ENCODE measurements around the gene SLC2A4RG. TPM values are rescaled to one million over a fixed set of nuclear protein-coding genes. Genes with fewer than 3 reads are reported as not detected.

The SLC2A4RG gene
- total RNA-seq, 4 donors from 2014 or later, result 36.5 to 98.7 (median 59.9) TPM

DNA sequence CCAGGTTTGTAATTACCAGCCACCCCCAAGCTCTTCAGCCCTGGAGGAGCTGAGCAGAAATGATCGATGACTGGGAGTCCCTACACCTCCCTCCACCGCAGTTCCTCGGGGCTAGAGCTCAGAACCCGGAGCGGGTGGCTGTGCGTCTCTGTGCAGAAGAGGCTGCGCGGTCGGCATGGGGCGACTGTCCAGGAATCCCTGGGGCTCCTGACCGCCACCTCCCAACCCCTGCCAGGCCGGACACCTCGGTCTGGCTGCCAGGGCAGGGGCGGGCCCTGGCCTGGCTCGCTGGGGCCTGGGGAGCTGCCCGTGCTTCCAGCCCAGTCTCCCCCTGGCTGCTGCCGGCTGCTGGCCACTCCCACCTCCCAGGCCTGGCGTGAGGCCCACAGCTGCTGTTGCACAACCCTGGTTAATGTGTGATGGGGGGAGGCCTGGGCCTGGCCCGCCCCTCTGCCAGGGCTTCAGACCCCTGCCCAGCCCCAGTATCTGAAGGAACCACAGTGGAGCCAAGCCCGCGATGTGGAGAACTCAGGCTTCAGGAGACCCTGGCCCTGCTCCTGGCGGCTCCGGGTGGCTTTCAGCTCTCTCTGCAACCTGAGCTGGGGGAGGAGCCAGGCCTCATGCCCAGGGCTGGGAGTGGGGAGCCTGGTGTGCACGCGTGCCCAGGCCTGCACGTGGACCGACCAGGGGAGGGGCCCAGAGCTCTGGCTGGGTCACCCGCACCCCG is 1.2 kb downstream of the SLC2A4RG start:
- TF ChIP-seq, protein P1, sequence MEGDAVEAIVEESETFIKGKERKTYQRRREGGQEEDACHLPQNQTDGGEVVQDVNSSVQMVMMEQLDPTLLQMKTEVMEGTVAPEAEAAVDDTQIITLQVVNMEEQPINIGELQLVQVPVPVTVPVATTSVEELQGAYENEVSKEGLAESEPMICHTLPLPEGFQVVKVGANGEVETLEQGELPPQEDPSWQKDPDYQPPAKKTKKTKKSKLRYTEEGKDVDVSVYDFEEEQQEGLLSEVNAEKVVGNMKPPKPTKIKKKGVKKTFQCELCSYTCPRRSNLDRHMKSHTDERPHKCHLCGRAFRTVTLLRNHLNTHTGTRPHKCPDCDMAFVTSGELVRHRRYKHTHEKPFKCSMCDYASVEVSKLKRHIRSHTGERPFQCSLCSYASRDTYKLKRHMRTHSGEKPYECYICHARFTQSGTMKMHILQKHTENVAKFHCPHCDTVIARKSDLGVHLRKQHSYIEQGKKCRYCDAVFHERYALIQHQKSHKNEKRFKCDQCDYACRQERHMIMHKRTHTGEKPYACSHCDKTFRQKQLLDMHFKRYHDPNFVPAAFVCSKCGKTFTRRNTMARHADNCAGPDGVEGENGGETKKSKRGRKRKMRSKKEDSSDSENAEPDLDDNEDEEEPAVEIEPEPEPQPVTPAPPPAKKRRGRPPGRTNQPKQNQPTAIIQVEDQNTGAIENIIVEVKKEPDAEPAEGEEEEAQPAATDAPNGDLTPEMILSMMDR (IDR thresholded peaks at IDR 0.05), result peak in 1 of 4 experiments; percentile 76
- TF ChIP-seq POLR2A (IDR thresholded peaks at IDR 0.05) (peak; percentile 28 to 43), EP300 (IDR thresholded peaks at IDR 0.05) (no peak), POLR2AphosphoS5 (IDR thresholded peaks at IDR 0.05) (peak; percentile 83)
- Histone ChIP-seq H3K27ac (peak overlapping the region; percentile 69 to 98 (median 96)), H3K4me3 (peak overlapping the region; percentile 64 to 82), H3K36me3 (peaks cover 0 to 49% of the 10 kb centered on the region in 2 donors), H3K4me1 (peaks cover 0 to 57% (median 31%) of the 10 kb centered on the region in 3 donors), H3K27me3 (no peaks in the 10 kb centered on the region), H3K9me3 (no peaks in the 10 kb centered on the region)
- WGBS, 2 donors (ENCODE audit: low coverage in 1 of 2), result no CpG with 5 or more reads among the region's 29 CpGs
- ATAC-seq, result peak; percentile 83

DNA sequence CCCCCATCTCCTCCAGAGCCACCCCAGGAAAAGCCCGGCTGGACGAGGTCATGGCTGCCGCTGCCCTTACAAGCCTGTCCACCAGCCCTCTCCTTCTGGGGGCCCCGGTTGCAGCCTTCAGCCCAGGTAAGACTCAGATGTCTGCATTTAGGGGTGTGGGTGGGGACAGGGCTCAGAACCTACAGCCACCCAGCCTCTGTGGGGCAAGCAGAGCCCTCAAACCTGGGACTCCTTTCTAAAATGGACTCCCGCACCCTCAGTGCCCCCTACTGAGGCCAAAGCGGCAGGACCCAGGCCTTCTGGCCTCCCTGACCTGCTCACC is 1.7 kb downstream of the SLC2A4RG start:
- WGBS, 2 donors (ENCODE audit: low coverage in 1 of 2), result 0% methylated on average over 2 of the region's 6 CpGs; no CpG with 5 or more reads in 1 of the 2 donors

DNA sequence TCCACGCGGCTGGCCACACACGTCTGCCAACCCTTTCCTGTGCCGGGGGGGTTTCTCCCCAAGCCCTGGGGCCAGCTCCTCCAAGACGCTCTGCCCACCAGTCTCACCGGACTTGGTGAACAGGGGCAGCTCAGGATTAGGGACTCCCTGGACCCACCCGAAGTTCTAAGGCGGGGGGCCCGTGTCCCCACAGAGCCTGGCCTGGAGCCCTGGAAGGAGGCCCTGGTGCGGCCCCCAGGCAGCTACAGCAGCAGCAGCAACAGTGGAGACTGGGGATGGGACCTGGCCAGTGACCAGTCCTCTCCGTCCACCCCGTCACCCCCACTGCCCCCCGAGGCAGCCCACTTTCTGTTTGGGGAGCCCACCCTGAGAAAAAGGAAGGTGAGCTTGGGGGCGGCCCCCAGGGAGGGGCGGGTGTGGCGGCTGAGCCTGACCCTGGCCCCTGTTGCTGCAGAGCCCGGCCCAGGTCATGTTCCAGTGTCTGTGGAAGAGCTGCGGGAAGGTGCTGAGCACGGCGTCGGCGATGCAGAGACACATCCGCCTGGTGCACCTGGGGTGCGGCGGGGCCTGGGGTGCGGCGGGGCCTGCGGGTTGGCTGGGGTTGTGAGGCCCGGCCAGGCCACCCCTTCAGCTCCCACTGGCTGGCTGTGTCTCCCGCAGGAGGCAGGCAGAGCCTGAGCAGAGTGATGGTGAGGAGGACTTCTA is 2.3 kb downstream of the SLC2A4RG start:
- 95% methylated on average over 7 of the region's 30 CpGs; no CpG with 5 or more reads in 1 of the 2 donors for WGBS, 2 donors (ENCODE audit: low coverage in 1 of 2)
- H3K4me1 ChIP-seq, result peaks cover 0 to 57% (median 31%) of the 10 kb centered on the region in 3 donors

More for the DNA sequence above, 1.7 kb downstream of the SLC2A4RG start:
- H3K4me1 ChIP-seq, result peaks cover 0 to 57% (median 31%) of the 10 kb centered on the region in 3 donors
- TF ChIP-seq POLR2AphosphoS5 (IDR thresholded peaks at IDR 0.05) (no peak), EP300 (IDR thresholded peaks at IDR 0.05) (no peak), POLR2A (IDR thresholded peaks at IDR 0.05) (no peak)
- TF ChIP-seq, protein P1 (IDR thresholded peaks at IDR 0.05), result no peak
- peaks cover 0 to 49% of the 10 kb centered on the region in 2 donors for H3K36me3 ChIP-seq
- H3K27me3 ChIP-seq, result no peaks in the 10 kb centered on the region
- H3K4me3 ChIP-seq, result peak overlapping the region in 1 of 2 donors; percentile 82
- ATAC-seq, result no peak
- H3K9me3 ChIP-seq, result no peaks in the 10 kb centered on the region
- H3K27ac ChIP-seq, result peak overlapping the region; percentile 20 to 98 (median 96)

DNA sequence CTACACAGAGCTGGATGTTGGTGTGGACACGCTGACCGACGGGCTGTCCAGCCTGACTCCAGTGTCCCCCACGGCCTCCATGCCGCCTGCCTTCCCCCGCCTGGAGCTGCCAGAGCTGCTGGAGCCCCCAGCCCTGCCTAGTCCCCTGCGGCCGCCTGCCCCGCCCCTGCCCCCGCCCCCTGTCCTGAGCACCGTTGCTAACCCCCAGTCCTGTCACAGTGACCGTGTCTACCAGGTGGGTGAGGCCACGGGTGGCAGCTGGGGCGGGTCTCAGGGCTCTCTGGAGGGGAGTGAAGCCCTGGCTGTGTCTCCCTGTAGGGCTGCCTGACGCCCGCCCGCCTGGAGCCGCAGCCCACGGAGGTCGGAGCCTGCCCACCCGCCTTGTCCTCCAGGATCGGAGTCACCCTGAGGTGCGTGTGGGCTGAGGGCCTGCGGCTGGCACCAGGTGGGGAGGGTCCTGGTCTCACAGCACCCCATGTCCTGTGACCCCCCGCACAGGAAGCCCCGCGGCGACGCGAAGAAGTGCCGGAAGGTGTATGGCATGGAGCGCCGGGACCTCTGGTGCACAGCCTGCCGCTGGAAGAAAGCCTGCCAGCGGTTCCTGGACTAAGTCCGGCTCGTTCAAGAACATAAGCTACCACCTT is 2.9 kb downstream of the SLC2A4RG start:
- Histone ChIP-seq H3K27me3 (no peaks in the 10 kb centered on the region), H3K4me3 (no peak overlapping the region), H3K4me1 (peaks cover 0 to 50% (median 28%) of the 10 kb centered on the region in 3 donors), H3K27ac (peak overlapping the region in 3 of 4 donors; percentile 28 to 96 (median 95)), H3K9me3 (no peaks in the 10 kb centered on the region), H3K36me3 (peaks cover 0 to 52% of the 10 kb centered on the region in 2 donors)
- TF ChIP-seq EP300 (IDR thresholded peaks at IDR 0.05) (no peak), POLR2AphosphoS5 (IDR thresholded peaks at IDR 0.05) (no peak), POLR2A (IDR thresholded peaks at IDR 0.05) (no peak)
- TF ChIP-seq, protein P1 (IDR thresholded peaks at IDR 0.05), result no peak
- WGBS, 2 donors (ENCODE audit: low coverage in 1 of 2), result 87% methylated on average over 6 of the region's 37 CpGs; no CpG with 5 or more reads in 1 of the 2 donors
- ATAC-seq, result no peak

More for the DNA sequence above, 2.3 kb downstream of the SLC2A4RG start:
- no peak for ATAC-seq
- Histone ChIP-seq H3K36me3 (peaks cover 0 to 50% of the 10 kb centered on the region in 2 donors), H3K27me3 (no peaks in the 10 kb centered on the region), H3K27ac (peak overlapping the region; percentile 20 to 98 (median 96)), H3K9me3 (no peaks in the 10 kb centered on the region), H3K4me3 (peak overlapping the region in 1 of 2 donors; percentile 82)
- no peak for TF ChIP-seq POLR2AphosphoS5 (IDR thresholded peaks at IDR 0.05)
- no peak for TF ChIP-seq EP300 (IDR thresholded peaks at IDR 0.05)
- TF ChIP-seq, protein P1 (IDR thresholded peaks at IDR 0.05), result no peak
- TF ChIP-seq POLR2A (IDR thresholded peaks at IDR 0.05), result no peak
